GM10847 (cell line): ENCODE data around the gene ZFYVE21.

Experiments used
- POLR2A ChIP-seq: IDR thresholded peaks from 2 replicates; pipeline ENCODE4 v1.6.1; 2011; ENCODE audit not compliant: insufficient read length; ENCODE audit errors: extremely low read depth

ZFYVE21 gene

DNA sequence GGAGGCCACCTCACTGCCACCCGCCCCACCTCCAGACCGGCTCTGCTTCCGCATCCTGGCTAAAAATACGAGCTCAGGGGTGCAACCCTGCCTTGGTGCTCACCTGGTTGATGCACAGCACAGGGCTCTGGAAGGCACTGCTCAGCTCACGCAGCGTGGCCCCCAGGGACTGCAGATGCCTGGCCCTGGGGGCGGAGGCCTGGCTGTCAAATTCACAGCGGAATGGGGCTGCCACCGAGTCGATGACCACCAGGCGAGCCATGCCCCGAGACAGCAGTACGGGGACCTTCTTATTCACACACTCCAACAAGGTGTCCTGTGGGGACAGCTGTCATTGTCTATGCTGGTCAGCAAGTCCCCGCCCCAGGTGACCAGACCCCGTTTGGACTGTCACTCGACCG, 16.3 kb upstream of the ZFYVE21 start:
- TF ChIP-seq POLR2A, result no peak

GRCh38 chr14:103699901-103700752, 15.5 kb upstream of the ZFYVE21 start:
- TF ChIP-seq POLR2A, result no peak

DNA sequence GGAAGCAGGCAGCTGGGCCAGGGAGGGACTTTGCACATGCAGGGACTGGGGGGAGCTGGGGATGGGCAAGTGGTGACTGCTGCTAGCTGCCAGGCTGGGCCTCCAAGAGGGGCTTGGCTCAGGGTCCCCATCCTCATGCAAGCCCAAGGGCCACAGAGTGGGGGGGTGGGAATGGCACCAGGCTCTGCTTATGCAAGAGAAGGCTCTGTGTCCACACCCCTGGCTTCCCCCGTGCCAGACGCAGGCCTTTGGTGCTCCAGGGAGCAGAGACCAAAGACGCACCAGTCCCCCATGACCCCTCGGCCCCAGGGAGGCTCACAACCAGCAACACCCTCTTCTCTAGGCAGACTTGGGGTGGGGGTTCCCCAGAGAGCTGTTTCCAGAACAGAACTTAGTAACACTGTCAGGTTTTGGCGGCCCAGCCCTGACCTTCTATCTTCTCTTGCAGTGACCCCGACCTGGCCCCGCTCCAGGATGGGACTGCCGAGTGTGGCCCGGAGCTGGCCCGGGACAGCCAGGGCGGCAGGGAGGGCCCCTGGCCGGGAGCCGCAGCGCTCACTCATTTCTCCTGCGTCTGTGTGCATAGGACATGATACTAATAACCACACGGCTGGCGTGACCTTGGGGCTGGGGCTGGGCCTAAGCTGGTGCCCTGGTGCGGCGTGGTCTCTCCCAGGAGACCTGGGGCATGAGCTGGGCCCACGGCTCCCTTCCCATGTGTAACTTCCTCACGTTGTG, 14.7 kb upstream of the ZFYVE21 start:
- TF ChIP-seq POLR2A, result no peak

DNA sequence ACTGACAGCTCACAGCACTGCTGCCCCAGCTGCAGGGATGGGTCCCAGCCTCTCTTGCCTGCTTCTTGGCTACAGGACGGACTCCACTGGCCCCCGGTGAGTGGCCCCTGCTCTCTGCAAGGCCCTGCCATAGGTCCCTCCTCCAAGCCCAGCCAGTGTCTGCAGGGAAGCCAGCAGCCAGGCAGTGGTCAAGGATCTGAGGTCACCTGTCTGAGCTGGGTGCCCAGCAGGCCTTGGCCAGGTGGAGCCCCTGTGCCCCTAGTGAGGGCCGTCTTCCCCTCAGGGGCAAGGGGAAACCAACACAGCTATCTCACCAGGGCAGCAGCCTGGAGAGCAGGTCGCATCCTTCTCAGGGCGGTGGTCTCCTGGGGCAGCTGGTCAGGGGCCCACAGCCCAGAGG, 13.5 kb upstream of the ZFYVE21 start:
- no peak for TF ChIP-seq POLR2A

DNA sequence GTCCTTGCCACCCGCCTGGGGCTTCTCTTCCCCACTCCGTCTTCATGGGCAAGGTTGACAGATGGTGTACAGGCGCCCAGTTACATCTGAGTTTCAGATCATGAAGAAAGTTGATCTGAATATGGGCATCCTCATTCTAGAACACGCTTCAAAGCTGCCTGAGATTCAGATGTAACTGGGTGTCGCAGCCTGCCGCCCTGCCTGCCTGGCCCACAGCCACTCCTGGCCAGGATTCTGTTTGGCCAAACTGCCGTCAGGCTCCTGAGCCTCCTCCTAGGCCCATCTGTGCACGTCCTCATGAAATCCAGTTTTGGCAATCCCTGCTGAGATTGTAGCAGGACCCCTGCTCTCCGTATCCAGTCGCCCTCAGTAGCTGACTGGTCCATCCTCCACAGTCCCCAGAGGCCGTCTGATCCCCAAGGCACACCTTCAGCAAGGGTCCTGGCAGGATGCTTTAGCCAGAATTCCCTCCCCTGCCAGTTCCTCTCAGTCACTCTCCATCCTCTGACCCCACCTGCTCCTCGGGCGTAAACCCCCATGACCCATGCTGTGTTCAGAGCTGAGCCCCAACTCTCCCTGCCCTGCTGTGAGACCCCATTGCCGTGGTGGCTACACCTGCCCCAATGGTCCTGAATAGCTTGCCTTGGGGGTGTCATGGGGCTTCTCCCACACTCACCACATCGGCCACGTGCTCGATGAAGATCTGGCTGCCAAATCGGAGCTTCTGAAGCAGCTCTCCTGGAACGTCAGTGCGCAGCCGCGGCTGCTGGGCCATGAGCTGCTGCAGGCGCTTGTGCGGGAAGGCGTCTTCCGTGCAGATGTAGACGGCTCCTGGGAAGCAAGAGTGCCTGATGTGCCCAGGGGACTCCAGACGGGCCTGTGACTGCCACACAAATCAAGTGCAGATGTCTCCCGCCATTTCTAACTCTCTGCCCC, 12.8 kb upstream of the ZFYVE21 start:
- TF ChIP-seq POLR2A, result no peak

DNA sequence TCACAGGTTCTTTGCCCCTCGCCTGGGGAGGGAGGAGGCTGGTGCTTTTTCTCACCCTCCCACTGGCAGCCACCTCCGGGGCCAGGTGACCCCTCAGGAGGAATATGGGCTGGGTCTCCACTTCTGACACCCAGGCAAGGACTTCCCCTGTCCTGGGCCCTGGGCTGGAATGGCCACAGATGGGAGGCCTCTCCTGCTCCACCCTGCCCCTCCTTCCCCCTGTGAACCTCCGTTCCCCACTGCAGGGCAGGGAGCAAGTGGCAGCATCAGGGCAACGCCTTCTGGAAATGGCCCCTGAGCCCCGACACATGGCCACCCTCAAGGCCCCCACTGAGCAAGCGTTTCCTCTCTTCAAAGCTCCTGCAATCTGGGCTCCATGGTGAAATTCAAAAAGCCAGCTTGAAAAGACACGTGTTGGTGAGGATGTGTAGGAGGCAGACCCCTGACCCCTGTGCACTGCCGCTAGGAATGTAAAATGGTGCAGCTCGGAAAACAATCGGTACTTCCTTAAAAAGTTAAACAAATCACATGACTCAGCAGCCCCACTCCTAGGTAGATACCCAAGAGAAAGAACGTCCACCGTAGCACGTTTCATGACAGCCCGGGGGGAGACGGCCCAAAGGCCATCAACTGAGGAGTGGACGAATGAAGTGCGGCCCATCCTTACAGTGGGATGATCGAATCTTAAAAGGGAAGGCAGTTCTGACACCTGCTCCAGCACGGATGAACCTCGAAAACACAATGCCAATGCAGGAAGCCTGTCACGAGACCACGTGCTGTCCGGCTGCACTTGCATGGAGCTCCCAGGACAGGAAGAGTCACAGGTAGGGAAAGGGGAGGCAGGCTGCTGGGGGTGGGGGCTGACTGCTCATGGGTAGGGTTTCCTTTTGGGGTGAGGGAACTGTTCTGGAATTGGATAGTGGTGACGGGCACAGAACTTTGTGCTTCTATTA, 11.9 kb upstream of the ZFYVE21 start:
- no peak for TF ChIP-seq POLR2A

DNA sequence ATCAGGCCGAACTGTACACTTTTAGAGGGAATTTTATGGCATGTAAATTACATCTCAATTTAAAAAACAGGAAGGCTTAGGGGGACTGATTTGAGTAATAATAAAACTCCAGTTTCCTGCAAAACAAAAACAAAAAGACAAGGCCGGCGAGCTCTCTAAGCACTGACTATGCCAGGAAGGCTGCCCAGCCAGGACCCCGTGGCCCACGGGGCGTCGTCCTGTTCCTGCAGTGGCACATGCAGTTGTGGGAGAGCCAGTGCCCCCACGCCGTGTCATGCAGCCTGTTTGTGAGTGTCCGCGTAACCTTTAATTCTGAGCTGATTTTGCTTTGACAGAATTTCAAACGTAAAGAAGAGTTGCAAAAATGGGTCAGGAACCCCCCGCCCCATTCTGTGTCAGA, 10.9 kb upstream of the ZFYVE21 start:
- no peak for TF ChIP-seq POLR2A

GRCh38 chr14:103705118-103705503, 10.5 kb upstream of the ZFYVE21 start:
- TF ChIP-seq POLR2A, result no peak

DNA sequence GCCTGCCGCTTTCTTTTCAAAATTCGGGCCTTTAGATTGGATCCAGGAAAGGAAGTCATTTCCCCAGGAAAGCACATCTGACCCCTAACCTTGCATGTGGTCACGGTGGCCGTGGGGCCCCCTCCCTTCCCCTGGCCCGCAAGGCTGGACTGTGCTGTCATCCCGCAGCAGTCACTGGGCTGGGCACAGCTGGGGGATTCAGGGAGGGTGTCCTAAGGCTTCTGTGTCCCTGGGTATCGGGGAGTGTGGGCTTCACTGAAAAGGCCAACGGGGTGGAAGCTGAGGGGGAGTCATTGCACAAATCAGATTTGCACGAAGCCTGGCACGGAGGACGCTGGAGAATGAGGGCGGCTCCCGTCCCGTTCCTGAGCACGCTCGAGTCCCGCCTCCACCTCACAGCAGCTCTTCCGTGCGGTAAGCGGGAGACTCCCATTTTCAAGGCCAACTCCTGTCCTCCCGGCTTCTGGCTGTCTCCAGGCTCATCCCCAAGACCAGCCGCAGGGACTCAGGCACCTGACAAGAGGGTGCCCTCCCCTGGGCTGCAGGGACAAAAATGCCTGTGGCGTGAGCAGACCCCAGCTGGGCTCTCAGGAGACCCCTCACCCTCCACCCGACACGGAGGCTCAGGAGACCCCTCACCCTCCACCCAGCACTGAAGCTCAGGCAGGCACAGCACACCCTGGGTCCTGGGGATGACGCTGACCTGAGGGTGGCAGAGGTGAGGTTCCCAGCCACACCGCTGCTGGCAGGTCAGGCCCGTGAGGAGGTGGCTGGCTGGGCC, 9.9 kb upstream of the ZFYVE21 start:
- TF ChIP-seq POLR2A, result no peak

DNA sequence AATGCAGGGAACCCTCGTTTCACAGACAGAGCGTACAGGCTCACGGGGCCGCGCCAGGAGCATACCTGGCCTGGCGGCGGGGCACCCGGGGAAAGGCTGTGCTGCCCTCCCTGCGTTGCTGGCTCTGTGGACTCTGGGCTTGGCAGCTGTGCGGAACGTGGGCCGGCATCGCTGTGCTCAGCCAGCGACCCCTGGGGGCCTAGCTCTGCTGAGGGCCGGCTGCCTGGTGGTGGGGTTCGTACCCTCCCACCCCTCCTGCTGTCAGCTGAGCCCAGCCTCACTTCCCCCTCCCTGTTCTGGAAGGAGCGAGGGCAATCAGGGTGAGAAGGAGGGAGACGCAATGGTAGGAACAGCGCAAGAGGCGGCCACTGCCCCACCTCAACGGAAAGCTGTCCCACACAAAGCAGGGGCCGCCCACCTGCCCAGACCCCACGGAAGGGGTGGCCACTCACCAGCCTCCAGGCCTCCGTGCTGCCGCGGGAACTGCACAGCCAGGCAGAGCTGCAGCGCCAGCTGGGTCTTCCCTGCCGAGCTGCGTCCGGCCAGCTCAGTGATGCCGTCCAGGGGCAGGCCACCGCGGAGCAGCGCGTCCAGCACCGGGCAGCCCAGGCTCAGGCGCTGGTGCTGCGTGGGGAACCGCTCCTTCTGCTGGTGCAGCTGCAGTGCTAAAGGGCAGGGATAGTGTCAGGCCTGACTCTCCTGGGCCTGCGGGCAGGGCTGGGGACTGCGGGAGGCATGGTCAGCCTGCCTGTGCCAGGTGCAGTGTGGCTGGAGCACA, 8.9 kb upstream of the ZFYVE21 start:
- no peak for TF ChIP-seq POLR2A

DNA sequence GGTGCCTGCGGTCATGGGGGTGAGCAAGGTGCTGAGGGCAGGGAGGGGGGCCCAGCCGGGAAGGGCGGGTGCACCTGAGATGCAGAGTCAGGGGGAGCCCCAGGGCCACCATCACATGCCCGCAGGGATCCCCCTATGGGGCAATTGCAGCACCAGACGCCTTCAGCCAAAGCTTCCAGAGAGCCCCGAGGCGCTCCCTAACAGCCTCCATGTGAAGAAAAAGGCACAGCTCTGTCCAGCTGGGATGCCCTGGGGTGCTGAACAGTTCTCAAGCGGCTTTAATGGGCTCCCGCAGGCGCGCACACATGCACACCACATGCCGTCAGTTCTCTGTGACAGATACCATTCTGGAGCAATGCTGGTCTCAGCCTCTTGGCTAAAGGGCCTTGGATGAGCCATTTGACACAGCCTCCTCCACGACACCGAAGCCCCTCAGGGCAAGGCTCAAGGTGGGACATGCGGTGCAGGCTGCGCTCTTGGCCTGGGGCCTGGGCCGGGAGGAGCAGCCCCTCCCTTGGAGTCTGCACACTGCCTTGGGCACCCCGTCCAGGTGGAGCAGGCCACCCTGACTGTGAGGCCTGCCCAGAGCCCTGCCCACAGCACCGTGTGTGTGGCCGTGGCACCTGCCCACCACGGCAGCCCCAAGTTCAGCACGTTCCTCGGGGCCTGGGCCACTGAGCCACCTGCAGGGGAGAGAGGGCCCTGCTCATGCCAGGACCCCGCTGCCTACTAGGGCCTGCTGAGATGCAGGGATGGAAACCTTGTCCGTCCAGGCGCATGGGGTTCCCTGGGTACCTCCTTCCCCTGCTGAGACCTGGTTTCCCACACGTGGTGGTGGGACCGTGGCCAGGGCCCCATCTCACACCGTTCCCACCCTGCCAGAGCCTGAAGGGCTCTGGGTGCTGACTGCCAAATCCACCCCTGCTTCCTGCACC, 8.0 kb upstream of the ZFYVE21 start:
- TF ChIP-seq POLR2A, result no peak

DNA sequence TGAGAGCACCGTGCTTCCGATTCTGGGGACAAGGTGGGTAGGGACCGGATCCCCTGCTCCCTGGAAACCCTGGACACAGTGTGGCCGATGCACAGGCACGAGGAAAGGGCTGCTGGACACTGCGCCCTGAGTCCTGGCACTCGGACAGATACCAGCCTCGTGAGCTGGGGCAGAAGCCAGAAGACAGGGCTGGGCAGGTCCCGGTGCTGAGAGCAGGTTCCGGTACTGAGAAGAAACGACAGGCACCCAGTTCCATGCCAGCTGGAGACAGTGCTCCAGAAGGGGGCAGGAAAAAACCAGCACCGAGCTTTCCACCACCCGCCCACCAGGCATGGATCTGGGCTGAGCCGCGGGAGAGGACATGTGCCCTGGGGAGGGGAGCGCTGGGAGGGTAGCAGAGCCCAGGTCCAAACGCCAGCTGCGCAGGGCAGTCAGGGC, 6.8 kb upstream of the ZFYVE21 start:
- no peak for TF ChIP-seq POLR2A

DNA sequence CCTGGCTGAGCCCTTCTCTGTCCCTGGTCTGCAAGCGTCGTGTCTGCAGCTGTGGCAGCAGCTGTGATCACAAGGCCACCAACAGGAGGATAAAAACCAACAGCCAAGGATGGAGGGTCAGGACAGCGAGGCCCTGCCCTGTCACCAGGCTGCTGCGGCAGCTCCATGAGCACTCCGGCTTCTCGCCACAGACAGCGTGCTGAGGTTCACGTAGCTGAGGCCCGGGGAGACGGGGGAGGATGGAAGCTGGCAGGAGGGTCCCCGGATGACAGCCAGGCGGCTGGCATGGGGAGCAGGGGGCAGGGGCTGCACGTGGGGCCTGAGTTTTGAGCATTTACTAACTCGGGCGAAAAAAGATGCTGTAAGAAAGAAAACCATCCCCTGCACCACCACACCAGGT, 5.8 kb upstream of the ZFYVE21 start:
- no peak for TF ChIP-seq POLR2A
